ENCODE data around the gene TCF7L2.

TCF7L2 gene
- total RNA-seq = 0.24 to 9.4 (median 1.6) reads per million in 9 experiments

DNA sequence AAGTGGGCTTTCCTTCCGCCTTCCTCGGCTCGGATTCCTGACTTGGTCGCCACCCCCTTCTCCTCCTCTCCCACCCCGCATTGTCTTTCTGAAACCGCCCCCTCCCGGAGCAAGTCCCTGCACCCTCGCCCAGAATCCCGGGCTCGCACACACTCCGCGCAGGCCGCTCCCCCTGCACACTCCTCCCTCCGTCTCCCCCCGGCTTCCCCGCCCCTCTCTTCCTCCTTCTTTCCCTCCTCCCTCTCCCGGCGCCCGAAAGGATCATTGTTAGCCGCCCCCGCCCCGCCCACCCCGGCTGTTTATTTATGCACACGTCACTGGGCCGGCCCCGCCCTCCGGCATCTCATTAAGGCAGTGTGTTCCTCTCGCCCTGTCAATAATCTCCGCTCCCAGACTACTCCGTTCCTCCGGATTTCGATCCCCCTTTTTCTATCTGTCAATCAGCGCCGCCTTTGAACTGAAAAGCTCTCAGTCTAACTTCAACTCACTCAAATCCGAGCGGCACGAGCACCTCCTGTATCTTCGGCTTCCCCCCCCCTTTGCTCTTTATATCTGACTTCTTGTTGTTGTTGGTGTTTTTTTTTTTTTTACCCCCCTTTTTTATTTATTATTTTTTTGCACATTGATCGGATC lies at the start of gene TCF7L2:
TSS of gene TCF7L2 (plus strand) at position 373 of the 633 bp plus-strand sequence. CDS start 510 bp downstream, outside the sequence.
- H3K9me3 Mint-ChIP-seq = no peaks in the 10 kb centered on the region
- peaks cover 15% of the 10 kb centered on the region for H3K36me3 Mint-ChIP-seq (ENCODE audit: insufficient read depth)
- peaks cover 0 to 5% of the 10 kb centered on the region in 2 donors for H3K27me3 Mint-ChIP-seq
- H3K4me1 Mint-ChIP-seq (ENCODE audit: low read depth in 2 of 2) = peaks cover 18 to 20% of the 10 kb centered on the region in 2 donors
- ATAC-seq (replicated peaks) (peak; percentile 69), DNase-seq (peak; percentile 52 to 61 (median 56))
- peak within 1 kb of the TSS; percentile 92 to 97 for H3K4me3 Mint-ChIP-seq
- peak within 1 kb of the TSS; percentile 94 to 95 for H3K27ac Mint-ChIP-seq

DNA sequence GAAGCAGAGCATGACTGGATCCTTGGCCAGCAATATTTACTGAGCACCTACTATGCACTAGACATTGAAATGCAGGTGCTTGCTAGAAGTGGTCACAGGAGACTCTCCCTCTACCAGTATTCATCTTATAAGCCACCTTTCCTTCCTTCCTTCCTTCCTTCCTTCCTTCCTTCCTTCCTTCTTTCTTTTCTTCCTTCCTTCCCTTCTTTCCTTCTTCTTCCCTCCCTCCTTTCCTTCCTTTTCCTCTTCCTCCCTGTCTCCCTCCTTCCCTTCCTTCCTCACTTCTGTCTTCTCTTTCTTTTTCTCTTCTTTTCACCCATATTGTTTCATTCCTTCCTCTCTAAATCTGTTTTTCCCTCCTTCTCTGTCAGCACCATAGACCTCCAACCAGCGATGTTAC lies 47.3 kb upstream of the TCF7L2 start:
- DNase-seq (no peak), ATAC-seq (replicated peaks) (no peak)
- Mint-ChIP-seq H3K27ac (no peak overlapping the region), H3K36me3 (ENCODE audit: insufficient read depth) (no peaks in the 10 kb centered on the region), H3K4me1 (ENCODE audit: low read depth in 2 of 2) (no peaks in the 10 kb centered on the region), H3K4me3 (no peak overlapping the region), H3K27me3 (peaks cover 13 to 15% of the 10 kb centered on the region in 2 donors), H3K9me3 (no peaks in the 10 kb centered on the region)

DNA sequence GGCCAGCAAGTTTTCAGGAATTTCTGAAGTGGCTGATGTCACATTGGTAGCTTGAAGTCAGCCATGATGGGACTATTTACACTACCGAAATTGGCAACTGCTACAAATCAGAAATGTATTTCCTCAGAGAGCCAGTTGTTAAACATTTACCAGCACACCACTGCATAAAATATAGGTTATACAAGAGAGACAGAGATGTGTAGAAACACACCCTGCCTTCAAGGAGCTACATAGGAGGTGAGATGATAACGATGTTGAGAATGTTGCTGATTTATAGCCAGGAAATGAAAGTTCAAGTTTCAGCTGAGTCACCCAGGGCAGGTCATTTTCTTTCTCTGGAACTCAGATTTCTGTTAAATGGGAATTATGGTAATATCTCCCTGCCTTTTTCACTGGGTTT lies 46.0 kb upstream of the TCF7L2 start:
- peaks cover 13 to 15% of the 10 kb centered on the region in 2 donors for H3K27me3 Mint-ChIP-seq
- no peak overlapping the region for H3K27ac Mint-ChIP-seq
- no peaks in the 10 kb centered on the region for H3K36me3 Mint-ChIP-seq (ENCODE audit: insufficient read depth)
- no peaks in the 10 kb centered on the region for H3K4me1 Mint-ChIP-seq (ENCODE audit: low read depth in 2 of 2)
- DNase-seq (no peak), ATAC-seq (replicated peaks) (no peak)
- H3K9me3 Mint-ChIP-seq = no peaks in the 10 kb centered on the region
- no peak overlapping the region for H3K4me3 Mint-ChIP-seq

DNA sequence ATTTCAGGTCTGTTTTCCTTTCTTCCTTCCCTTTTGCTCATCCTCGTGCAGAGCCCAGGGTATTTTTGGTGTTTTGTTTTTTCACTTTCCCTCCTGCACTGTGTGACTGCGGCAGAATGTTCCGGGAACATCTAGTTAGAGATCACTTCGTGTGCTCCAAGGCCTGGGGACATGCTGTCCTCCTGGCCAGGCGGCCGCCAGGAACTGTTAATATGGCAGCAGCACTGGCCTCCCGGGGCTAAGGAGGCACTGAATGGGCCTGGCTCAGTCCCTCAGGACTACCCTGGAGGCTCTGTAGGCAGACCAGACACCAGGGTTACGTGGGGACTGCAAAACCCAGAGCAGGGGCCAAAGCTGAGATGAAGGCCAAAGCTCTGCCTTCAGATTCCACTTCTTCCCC lies 43.1 kb upstream of the TCF7L2 start:
- H3K36me3 Mint-ChIP-seq (ENCODE audit: insufficient read depth) = no peaks in the 10 kb centered on the region
- no peaks in the 10 kb centered on the region for H3K4me1 Mint-ChIP-seq (ENCODE audit: low read depth in 2 of 2)
- H3K9me3 Mint-ChIP-seq = no peaks in the 10 kb centered on the region
- H3K27ac Mint-ChIP-seq = no peak overlapping the region
- no peak for DNase-seq
- H3K4me3 Mint-ChIP-seq = no peak overlapping the region
- peaks cover 4 to 7% of the 10 kb centered on the region in 2 donors for H3K27me3 Mint-ChIP-seq
- no peak for ATAC-seq (replicated peaks)

DNA sequence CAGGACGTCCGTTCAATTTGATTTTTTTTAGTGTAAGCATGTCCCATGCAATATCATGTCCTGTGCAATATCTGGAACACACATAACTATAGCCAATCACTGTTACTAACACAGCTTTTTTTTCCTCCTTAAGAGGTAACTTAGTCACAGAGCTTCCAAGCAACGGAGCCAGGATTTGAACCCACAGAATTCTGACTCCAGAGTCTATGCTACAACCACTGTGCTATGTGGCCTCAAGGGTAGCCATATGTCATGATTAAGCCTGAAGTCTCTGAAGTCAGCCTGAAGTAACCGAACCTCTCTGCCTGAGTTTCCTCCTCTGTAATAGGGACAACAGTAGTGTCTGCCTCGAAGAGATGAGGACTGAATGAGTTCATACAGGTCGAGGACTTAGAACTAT lies 42.2 kb upstream of the TCF7L2 start:
- H3K36me3 Mint-ChIP-seq (ENCODE audit: insufficient read depth) = no peaks in the 10 kb centered on the region
- no peaks in the 10 kb centered on the region for H3K9me3 Mint-ChIP-seq
- H3K27me3 Mint-ChIP-seq = peaks cover 0 to 3% of the 10 kb centered on the region in 2 donors
- no peaks in the 10 kb centered on the region for H3K4me1 Mint-ChIP-seq (ENCODE audit: low read depth in 2 of 2)
- H3K27ac Mint-ChIP-seq = no peak overlapping the region
- DNase-seq (no peak), ATAC-seq (replicated peaks) (no peak)
- H3K4me3 Mint-ChIP-seq = no peak overlapping the region

DNA sequence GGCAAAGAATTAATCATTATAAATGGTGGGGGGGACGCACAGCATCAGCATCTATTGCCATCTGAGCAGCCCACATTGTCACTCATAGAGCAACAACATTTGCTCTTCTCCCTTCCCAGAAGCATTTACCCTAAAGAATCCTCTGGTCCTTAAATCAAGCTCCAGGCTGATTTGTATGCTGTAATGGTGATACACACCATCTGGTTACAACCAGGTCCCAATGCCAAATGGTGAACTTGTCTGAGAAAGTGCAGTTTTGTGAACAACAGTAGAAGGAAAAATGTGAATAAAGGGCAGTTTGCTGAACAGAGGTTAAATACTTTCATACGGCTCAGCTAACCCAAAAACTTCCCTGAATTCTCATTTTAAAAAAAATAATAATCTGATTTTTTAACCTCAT lies 38.8 kb upstream of the TCF7L2 start:
- Mint-ChIP-seq H3K9me3 (no peaks in the 10 kb centered on the region), H3K4me1 (ENCODE audit: low read depth in 2 of 2) (no peaks in the 10 kb centered on the region), H3K27ac (no peak overlapping the region), H3K4me3 (no peak overlapping the region), H3K27me3 (peaks cover 0 to 2% of the 10 kb centered on the region in 2 donors), H3K36me3 (ENCODE audit: insufficient read depth) (no peaks in the 10 kb centered on the region)
- ATAC-seq (replicated peaks) (no peak), DNase-seq (no peak)

DNA sequence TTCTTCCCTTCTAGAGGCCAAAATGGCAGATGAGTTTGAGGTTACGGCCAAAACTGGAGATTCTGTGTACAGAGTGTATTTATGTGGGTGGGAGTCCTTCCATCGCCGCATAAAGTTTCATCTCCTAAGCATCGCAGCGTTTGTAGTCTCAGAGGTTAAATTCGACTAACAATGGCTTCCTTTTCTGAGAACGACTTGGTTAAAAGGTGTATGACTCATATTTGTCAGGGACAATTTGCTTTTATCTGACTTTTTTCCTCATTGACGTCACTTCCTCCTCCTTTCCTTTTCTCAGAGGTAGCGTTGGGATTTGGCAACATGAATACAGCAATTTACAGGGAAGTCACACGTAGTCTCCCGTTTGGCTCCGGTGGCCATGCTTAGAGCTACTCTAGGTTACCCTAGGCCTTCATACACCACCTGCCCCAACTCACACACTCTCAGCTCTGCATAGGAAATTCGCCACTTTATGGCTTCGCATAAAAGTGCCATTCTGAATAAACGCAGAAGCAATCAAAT lies 37.6 kb upstream of the TCF7L2 start:
- DNase-seq (no peak), ATAC-seq (replicated peaks) (no peak)
- Mint-ChIP-seq H3K4me3 (no peak overlapping the region), H3K27me3 (peaks cover 0 to 7% of the 10 kb centered on the region in 2 donors), H3K4me1 (ENCODE audit: low read depth in 2 of 2) (no peaks in the 10 kb centered on the region), H3K9me3 (no peaks in the 10 kb centered on the region), H3K27ac (no peak overlapping the region), H3K36me3 (ENCODE audit: insufficient read depth) (no peaks in the 10 kb centered on the region)

DNA sequence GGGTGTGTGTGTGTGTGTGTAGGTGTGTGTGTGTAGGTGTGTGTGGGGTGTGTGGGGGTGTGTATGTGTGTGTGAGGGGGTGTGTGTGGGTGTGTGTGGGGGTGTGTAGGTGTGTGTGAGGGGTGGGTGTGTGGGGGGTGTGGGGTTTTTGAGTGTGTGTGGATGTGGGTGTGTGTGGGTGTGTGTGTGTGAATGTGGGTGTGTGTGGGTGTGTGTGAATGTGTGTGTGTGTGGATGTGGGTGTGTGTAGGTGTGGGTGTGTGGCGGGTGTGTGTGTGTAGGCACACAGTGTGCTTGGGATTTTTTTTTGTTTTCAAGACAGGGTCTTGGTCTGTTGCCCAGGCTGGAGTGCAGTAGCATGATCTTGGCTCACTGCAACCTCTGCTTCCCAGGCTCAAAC lies 36.8 kb upstream of the TCF7L2 start:
- no peaks in the 10 kb centered on the region for H3K9me3 Mint-ChIP-seq
- H3K27ac Mint-ChIP-seq = no peak overlapping the region
- H3K4me1 Mint-ChIP-seq (ENCODE audit: low read depth in 2 of 2) = no peaks in the 10 kb centered on the region
- no peaks in the 10 kb centered on the region for H3K36me3 Mint-ChIP-seq (ENCODE audit: insufficient read depth)
- DNase-seq (no peak), ATAC-seq (replicated peaks) (no peak)
- H3K27me3 Mint-ChIP-seq = peaks cover 0 to 7% of the 10 kb centered on the region in 2 donors
- no peak overlapping the region for H3K4me3 Mint-ChIP-seq

DNA sequence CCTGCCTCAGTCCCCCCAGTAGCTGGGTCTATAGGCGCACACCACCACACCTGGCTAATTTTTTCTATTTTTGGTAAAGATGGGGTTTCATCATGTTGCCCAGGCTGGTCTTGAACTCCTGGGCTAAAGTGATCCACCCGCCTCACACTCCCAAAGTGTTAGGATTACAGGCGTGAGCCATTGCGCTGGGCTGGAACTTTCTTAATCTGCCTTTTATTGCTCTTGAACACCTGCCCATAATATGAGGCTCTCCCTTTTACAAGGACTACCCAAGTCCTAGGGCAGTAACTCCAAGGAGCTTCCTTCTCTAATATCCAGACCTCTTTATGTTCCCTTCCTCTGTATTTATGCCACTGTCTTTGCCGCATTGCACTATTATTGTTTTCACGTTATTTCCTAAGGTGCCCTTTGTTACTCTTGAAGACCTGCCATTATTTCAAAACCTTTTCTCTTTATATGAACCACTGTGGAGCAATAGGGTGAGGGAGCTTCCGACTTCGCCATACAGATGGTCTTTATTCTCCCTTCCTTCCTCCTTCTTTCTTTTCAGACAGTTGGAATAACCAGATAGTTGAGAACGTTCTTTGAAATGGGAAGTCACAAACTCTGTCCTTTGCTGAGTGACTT lies 36.3 kb upstream of the TCF7L2 start:
- no peaks in the 10 kb centered on the region for H3K9me3 Mint-ChIP-seq
- DNase-seq (no peak), ATAC-seq (replicated peaks) (no peak)
- H3K27me3 Mint-ChIP-seq = peaks cover 0 to 7% of the 10 kb centered on the region in 2 donors
- no peak overlapping the region for H3K4me3 Mint-ChIP-seq
- no peak overlapping the region for H3K27ac Mint-ChIP-seq
- no peaks in the 10 kb centered on the region for H3K4me1 Mint-ChIP-seq (ENCODE audit: low read depth in 2 of 2)
- no peaks in the 10 kb centered on the region for H3K36me3 Mint-ChIP-seq (ENCODE audit: insufficient read depth)

DNA sequence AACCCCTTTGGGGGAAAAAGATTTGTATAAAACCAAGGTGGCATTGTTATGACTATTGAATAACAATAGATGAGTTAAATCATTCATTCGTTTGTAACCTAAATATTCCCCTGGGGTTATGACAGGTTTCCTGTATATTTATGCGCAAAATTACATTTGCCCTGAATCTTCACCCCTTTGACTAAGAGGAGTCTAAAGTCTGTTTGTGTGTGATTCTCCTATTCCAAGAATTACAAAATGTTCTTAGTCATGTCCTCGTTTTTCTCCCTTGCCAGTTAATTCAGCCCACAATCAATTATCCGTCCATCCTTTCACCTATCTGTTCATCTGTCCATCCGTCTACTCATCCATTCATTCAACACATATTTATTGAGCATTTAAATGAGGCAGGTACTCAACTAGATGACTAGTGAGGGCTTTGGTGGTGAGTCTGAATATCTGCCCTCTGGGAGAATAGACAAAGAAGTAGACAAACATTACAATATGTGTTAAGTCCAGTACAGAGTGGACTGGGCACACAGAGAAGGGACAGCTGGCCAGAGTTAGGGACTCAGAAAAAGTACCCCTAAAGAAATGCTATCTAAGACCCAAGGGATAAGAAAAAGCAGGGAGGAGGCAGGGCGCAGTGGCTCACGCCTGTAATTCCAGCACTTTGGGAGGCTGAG lies 35.6 kb upstream of the TCF7L2 start:
- Mint-ChIP-seq H3K4me3 (no peak overlapping the region), H3K4me1 (ENCODE audit: low read depth in 2 of 2) (no peaks in the 10 kb centered on the region), H3K27ac (no peak overlapping the region), H3K9me3 (no peaks in the 10 kb centered on the region), H3K27me3 (peaks cover 5 to 7% of the 10 kb centered on the region in 2 donors), H3K36me3 (ENCODE audit: insufficient read depth) (no peaks in the 10 kb centered on the region)
- no peak for DNase-seq
- no peak for ATAC-seq (replicated peaks)

DNA sequence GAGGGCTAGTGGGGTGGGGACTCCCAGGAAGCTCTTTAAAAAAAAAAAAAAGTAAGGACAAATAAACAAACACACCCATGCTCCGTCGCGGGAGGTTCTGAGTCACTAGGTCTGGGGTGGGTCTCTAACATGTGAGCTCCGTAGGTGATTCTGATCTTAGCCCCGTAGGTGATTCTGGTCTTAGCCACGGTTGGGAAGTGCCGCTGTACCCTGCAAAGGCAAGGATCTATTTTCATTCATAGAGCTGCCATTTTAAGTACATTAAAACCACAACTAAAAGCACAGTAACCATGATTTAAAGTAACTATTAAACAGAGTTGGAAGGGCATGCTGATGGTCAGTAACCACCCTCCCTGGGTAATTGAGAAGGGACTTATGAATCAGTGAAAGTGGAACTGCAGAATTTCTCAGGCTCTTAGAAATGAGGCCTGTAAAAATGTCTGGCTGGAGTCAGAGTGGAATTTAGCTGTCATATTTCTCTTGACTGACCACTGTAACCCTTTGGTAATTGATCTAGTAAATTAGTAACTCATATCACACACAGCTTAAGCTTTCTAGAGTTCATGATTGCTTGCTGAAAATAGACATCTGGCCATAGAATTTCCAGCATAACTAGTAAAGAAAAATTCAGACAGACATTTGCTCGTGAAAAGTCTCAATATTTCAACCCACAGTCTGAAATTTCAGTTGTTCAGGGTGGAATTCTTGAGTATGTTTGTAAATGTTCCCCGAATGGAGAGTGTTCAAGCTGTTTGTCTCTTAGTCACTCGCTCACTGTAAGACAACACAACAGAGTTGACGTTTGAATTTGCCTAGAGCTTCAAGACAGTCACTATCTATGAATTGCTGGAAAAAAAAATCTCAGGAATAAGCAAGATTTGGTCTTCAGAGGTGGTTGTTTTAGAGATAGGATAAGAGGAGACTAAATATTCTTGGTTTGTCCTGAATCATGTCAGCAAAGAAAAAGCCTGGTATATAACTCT lies 34.2 kb upstream of the TCF7L2 start:
- Mint-ChIP-seq H3K27ac (no peak overlapping the region), H3K36me3 (ENCODE audit: insufficient read depth) (no peaks in the 10 kb centered on the region), H3K27me3 (peaks cover 7 to 10% of the 10 kb centered on the region in 2 donors), H3K4me1 (ENCODE audit: low read depth in 2 of 2) (no peaks in the 10 kb centered on the region), H3K9me3 (no peaks in the 10 kb centered on the region), H3K4me3 (no peak overlapping the region)
- ATAC-seq (replicated peaks) (no peak), DNase-seq (no peak)

DNA sequence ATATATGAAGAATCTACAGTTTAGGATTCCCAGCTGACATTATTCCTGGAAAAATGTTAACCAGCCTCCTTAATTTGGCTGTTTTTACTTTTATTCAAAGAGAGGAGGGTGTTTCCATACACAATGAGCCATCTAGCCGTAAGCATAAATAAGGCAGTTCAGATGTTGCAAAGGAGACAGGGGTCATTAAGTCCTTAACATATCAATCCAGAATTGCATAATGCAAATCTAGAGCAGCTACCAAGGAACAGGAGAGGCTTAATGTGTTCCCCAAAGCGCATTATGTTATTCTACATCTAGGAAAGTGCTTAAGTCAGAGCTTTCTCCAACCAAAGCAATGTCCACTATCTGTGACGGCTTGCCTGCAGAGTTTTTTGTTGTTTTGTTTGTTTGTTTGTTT lies 32.4 kb upstream of the TCF7L2 start:
- DNase-seq (no peak), ATAC-seq (replicated peaks) (no peak)
- Mint-ChIP-seq H3K4me3 (no peak overlapping the region), H3K27ac (no peak overlapping the region), H3K27me3 (peaks cover 7 to 10% of the 10 kb centered on the region in 2 donors), H3K36me3 (ENCODE audit: insufficient read depth) (no peaks in the 10 kb centered on the region), H3K9me3 (no peaks in the 10 kb centered on the region), H3K4me1 (ENCODE audit: low read depth in 2 of 2) (no peaks in the 10 kb centered on the region)

DNA sequence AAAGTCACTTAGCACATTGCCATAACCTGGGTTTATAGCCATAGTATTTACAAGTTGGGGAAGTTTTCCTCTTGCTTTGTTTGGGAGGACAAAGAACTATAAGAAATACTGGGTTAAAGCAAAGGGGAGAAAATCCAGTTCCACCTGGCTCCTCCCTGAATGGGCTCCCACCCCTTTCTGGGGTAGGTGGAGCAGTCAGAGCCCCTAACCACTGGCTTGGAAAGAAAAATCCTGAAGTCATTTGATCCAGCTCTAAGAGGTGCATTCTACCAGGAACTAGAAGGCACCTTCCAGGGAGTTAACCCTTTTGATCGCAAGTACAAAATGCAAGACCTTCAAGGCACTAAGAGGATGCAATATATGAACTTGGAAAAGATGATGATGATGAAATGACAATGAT lies 31.3 kb upstream of the TCF7L2 start:
- Mint-ChIP-seq H3K4me3 (no peak overlapping the region), H3K27me3 (peaks cover 7 to 10% of the 10 kb centered on the region in 2 donors), H3K36me3 (ENCODE audit: insufficient read depth) (no peaks in the 10 kb centered on the region), H3K27ac (no peak overlapping the region), H3K4me1 (ENCODE audit: low read depth in 2 of 2) (no peaks in the 10 kb centered on the region), H3K9me3 (no peaks in the 10 kb centered on the region)
- ATAC-seq (replicated peaks) = no peak
- DNase-seq = no peak

Data from effector memory CD8-positive, alpha-beta T cell (primary cell).